NAMALWA (cell line): Measurements from ENCODE around the gene KCNJ15.
"Not testable (repeated sequence)": the region's sequence is repeated elsewhere in the genome, so short reads cannot be mapped to it uniquely, and the experiment has no call there.

Experiments
- DNase-seq: peaks from one replicate; pipeline ENCODE4 v3.0.0-alpha.2; 2015; ENCODE audit warnings: low spot score

Gene KCNJ15

GRCh38 chr21:38244885-38245869 lies 11.6 kb upstream of the KCNJ15 start:
- no peak for DNase-seq

GRCh38 chr21:38246511-38246910 lies 10.3 kb upstream of the KCNJ15 start:
- DNase-seq: no peak

- DNase-seq: not testable (repeated sequence)
These were observed 9.7 kb upstream of the KCNJ15 start for GRCh38 chr21:38247054-38247453.

- no peak for DNase-seq
These were observed 8.9 kb upstream of the KCNJ15 start for GRCh38 chr21:38247738-38248510.

GRCh38 chr21:38249256-38249655 lies 7.5 kb upstream of the KCNJ15 start:
- DNase-seq: no peak

- no peak for DNase-seq
These were observed 7.0 kb upstream of the KCNJ15 start for GRCh38 chr21:38249696-38250278.

- no peak for DNase-seq
These were observed 5.8 kb upstream of the KCNJ15 start for GRCh38 chr21:38250991-38251418.

- no peak for DNase-seq
These were observed 1.8 kb upstream of the KCNJ15 start for GRCh38 chr21:38254970-38255369.

- DNase-seq: no peak
These were observed 1.1 kb upstream of the KCNJ15 start for GRCh38 chr21:38255571-38256117.

GRCh38 chr21:38257667-38258066 lies 876 bp downstream of the KCNJ15 start:
- no peak for DNase-seq

GRCh38 chr21:38258521-38259485 lies 2.0 kb downstream of the KCNJ15 start:
- DNase-seq: no peak

GRCh38 chr21:38259665-38260064 lies 2.9 kb downstream of the KCNJ15 start:
- no peak for DNase-seq

GRCh38 chr21:38260426-38260825 lies 3.6 kb downstream of the KCNJ15 start:
- DNase-seq: no peak

GRCh38 chr21:38261851-38262250 lies 5.1 kb downstream of the KCNJ15 start:
- no peak for DNase-seq

GRCh38 chr21:38263493-38263892 lies 6.7 kb downstream of the KCNJ15 start:
- DNase-seq: no peak

GRCh38 chr21:38264571-38264970 lies 7.8 kb downstream of the KCNJ15 start:
- no peak for DNase-seq

- DNase-seq: no peak
These were observed 8.4 kb downstream of the KCNJ15 start for GRCh38 chr21:38265166-38265565.

- no peak for DNase-seq
These were observed 9.9 kb downstream of the KCNJ15 start for GRCh38 chr21:38266732-38267131.

GRCh38 chr21:38267136-38267755 lies 10.5 kb downstream of the KCNJ15 start:
- DNase-seq: no peak

- no peak for DNase-seq
These were observed 11.4 kb downstream of the KCNJ15 start for GRCh38 chr21:38267991-38268863.
